HUES48 (cell line): Measurements from ENCODE around the gene HOXA1.

Source experiments
- H3K27ac ChIP-seq: one replicate; pipeline ENCODE4 v1.7.0; 2013; ENCODE audit warnings: low read depth, low read length, inconsistent platforms
- H3K27me3 ChIP-seq: 2 replicates; pipeline ENCODE4 v1.6.1; 2013; ENCODE audit warnings: mild to moderate bottlenecking, low read length; ENCODE audit not compliant: control insufficient read depth, insufficient read depth
- H3K36me3 ChIP-seq: 2 replicates; pipeline ENCODE4 v1.6.1; 2013; ENCODE audit warnings: low read length; ENCODE audit not compliant: control insufficient read depth, insufficient read depth
- H3K4me1 ChIP-seq: 2 replicates; pipeline ENCODE4 v1.6.1; 2013; ENCODE audit warnings: mild to moderate bottlenecking, low read length; ENCODE audit not compliant: control insufficient read depth, insufficient read depth
- H3K4me3 ChIP-seq: 2 replicates; pipeline ENCODE4 v1.5.1; 2013; ENCODE audit warnings: mild to moderate bottlenecking, low read depth, low read length
- H3K9ac ChIP-seq: 2 replicates; pipeline ENCODE4 v1.6.1; 2013; ENCODE audit warnings: mild to moderate bottlenecking, low read depth, low read length, moderate library complexity
- H3K9me3 ChIP-seq: 2 replicates; pipeline ENCODE4 v1.6.1; 2013; ENCODE audit warnings: low read length; ENCODE audit not compliant: control insufficient read depth, insufficient read depth

HOXA1 gene

DNA sequence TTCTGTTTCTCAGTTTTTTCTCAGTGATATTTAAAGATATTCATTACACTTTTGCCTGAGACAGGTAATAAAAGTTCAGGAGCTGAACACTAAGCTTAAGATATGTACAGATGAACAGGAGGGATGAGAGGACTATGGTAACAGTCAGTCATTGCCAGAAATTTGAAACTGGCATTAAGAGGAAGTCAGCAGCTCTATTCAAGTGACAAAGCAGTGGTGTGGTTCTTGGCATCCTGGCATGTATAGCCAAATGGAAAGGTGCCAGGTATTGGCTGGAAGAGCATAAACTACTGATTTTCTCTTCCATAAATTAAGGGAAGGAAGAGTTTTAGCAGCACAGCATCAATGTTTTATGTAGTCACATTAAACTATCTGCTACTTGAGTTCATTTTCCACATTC lies 22.7 kb downstream of the HOXA1 start:
- no peak overlapping the region for H3K27ac ChIP-seq
- H3K4me1 ChIP-seq: no peaks in the 10 kb centered on the region
- H3K9me3 ChIP-seq: no peaks in the 10 kb centered on the region
- H3K4me3 ChIP-seq: no peak overlapping the region
- no peaks in the 10 kb centered on the region for H3K27me3 ChIP-seq
- H3K36me3 ChIP-seq: no peaks in the 10 kb centered on the region
- H3K9ac ChIP-seq: no peak overlapping the region

DNA sequence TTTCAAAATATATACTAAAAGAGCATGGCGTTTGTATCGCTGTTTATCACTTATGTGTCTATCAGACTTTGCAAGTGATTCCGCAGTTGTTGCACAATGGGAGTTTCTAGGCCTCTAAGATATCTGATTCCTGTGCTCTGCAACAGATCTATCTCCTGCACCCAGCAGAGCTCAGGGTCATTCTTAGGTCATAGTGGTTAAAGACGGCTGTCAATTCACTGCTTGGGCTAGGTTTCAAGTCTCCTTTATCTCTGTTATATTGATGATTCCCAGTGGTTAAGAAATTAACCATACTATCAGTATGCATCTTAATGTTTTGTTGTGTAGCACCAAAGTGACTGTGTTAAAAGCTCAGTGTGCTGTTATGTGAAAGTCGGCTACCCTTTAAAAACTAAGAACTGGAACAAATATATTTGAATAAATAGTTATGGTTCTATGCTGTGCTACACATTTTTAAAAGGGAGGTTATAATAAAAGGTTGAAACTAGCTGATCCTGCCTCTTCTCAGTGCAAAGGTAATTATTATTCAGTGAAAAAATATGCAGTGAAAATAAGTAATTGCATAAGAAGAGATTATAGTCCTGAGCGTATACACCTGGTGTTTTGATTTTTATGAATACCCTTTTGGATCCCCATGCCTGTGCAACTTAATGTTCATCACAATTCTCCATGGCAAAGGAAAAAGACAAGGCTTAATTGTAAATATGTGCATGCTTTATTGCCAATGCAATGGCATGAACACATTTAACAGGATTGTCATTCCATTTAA lies 24.0 kb downstream of the HOXA1 start:
- H3K4me3 ChIP-seq: no peak overlapping the region

DNA sequence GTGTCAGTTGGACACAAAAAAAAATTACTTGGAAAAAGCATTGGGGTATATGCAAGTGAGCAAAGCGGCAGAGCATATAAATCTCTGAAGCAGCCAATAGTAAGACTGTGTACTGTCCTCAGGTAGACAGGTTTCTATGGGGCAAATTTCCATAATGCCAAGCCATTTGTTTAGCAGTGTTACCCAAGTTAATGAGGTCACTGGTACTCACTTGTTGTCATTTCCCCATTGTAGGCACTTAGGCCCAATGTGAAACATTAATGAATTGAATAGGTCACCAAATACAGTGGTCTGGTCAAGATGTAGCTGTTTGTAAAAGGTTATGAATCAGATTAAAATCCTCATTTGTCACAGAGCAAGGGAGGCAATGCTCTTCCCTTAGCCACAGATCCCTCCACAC lies 27.5 kb downstream of the HOXA1 start:
- Histone ChIP-seq H3K36me3 (no peaks in the 10 kb centered on the region), H3K27me3 (no peaks in the 10 kb centered on the region), H3K9ac (no peak overlapping the region), H3K27ac (no peak overlapping the region), H3K4me3 (no peak overlapping the region), H3K4me1 (no peaks in the 10 kb centered on the region), H3K9me3 (no peaks in the 10 kb centered on the region)

More for the DNA sequence above, 24.0 kb downstream of the HOXA1 start:
- H3K36me3 ChIP-seq: no peaks in the 10 kb centered on the region
- no peak overlapping the region for H3K9ac ChIP-seq
- no peak overlapping the region for H3K27ac ChIP-seq
- H3K9me3 ChIP-seq: no peaks in the 10 kb centered on the region
- H3K4me1 ChIP-seq: no peaks in the 10 kb centered on the region
- H3K27me3 ChIP-seq: no peaks in the 10 kb centered on the region

DNA sequence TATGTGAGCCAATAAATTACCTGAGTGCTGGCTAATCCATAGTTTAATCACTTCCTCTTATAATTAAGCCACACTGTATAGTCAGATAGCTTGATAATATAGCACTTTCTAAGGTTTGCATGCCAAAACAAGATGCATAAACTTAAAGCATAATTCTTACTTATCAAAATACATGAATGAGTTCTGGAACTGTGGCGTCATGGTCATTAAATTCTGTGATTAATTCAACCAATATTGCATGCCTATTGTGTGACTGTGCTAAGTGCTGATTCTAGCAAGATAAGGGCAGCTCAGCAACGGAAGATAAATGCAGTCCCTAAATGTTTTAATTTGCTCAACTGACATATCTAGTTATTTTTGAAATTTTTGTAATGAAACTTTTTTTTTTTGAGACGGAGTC lies 29.7 kb downstream of the HOXA1 start:
- no peak overlapping the region for H3K9ac ChIP-seq
- no peaks in the 10 kb centered on the region for H3K4me1 ChIP-seq
- no peak overlapping the region for H3K27ac ChIP-seq
- no peak overlapping the region for H3K4me3 ChIP-seq
- H3K27me3 ChIP-seq: no peaks in the 10 kb centered on the region
- H3K36me3 ChIP-seq: no peaks in the 10 kb centered on the region
- H3K9me3 ChIP-seq: no peaks in the 10 kb centered on the region

- Histone ChIP-seq H3K4me3 (no peak overlapping the region), H3K4me1 (no peaks in the 10 kb centered on the region), H3K27ac (no peak overlapping the region), H3K36me3 (no peaks in the 10 kb centered on the region), H3K9ac (no peak overlapping the region), H3K27me3 (no peaks in the 10 kb centered on the region), H3K9me3 (no peaks in the 10 kb centered on the region)
Observed at GRCh38 chr7:27065709-27066108, 30.1 kb downstream of the HOXA1 start.

DNA sequence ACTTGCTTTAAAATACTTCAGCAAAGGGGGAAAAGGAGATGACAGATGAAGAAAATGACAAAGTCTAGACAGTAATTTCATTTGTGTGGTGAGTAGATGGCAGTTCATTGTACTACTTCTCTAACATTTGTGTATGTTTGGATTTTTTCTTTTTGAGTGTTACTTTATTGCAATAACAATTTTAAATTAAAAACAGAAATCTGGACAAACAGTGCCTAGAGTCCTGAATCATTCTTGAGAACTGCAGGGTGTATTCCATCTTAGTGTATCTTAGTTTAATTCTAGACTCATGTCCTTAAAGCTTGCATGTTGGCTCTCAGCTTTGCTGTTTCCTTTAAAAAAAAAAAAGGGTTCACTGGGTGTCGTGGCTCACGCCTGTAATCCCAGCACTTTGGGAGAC lies 31.1 kb downstream of the HOXA1 start:
- H3K4me3 ChIP-seq: no peak overlapping the region
- no peaks in the 10 kb centered on the region for H3K27me3 ChIP-seq
- no peaks in the 10 kb centered on the region for H3K36me3 ChIP-seq
- no peak overlapping the region for H3K9ac ChIP-seq
- H3K27ac ChIP-seq: no peak overlapping the region
- H3K9me3 ChIP-seq: no peaks in the 10 kb centered on the region
- H3K4me1 ChIP-seq: no peaks in the 10 kb centered on the region

GRCh38 chr7:27064159-27064558 lies 31.6 kb downstream of the HOXA1 start:
- no peak overlapping the region for H3K9ac ChIP-seq
- no peaks in the 10 kb centered on the region for H3K4me1 ChIP-seq
- no peak overlapping the region for H3K27ac ChIP-seq
- H3K4me3 ChIP-seq: no peak overlapping the region
- no peaks in the 10 kb centered on the region for H3K9me3 ChIP-seq
- no peaks in the 10 kb centered on the region for H3K36me3 ChIP-seq
- no peaks in the 10 kb centered on the region for H3K27me3 ChIP-seq

- H3K27ac ChIP-seq: no peak overlapping the region
- no peak overlapping the region for H3K4me3 ChIP-seq
- no peak overlapping the region for H3K9ac ChIP-seq
- H3K36me3 ChIP-seq: no peaks in the 10 kb centered on the region
- no peaks in the 10 kb centered on the region for H3K27me3 ChIP-seq
- no peaks in the 10 kb centered on the region for H3K4me1 ChIP-seq
- H3K9me3 ChIP-seq: no peaks in the 10 kb centered on the region
Observed at GRCh38 chr7:27062946-27063345, 32.9 kb downstream of the HOXA1 start.

DNA sequence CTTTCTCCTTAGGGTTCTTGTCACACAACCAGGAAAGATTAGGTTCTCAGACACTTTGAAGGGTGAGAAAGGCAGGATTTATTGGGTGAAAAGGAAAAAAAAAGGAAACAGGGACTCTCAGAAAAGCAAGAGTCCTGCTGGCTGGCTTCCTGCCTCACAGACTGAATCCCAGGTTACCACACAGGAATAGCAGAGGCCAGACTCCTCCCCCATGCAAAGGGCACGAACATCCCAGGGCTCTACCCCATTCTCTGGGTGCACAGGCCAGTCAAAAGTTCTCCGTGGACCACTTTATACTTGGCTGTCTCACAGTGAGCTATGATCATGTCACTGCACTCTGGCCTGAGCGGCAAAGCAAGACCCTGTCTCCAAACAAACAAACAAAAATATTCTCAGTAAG lies 42.6 kb downstream of the HOXA1 start:
- no peak overlapping the region for H3K9ac ChIP-seq
- no peak overlapping the region for H3K4me3 ChIP-seq
- H3K9me3 ChIP-seq: no peaks in the 10 kb centered on the region
- H3K27ac ChIP-seq: no peak overlapping the region
- H3K4me1 ChIP-seq: peaks cover 5% of the 10 kb centered on the region
- H3K36me3 ChIP-seq: no peaks in the 10 kb centered on the region
- H3K27me3 ChIP-seq: no peaks in the 10 kb centered on the region

DNA sequence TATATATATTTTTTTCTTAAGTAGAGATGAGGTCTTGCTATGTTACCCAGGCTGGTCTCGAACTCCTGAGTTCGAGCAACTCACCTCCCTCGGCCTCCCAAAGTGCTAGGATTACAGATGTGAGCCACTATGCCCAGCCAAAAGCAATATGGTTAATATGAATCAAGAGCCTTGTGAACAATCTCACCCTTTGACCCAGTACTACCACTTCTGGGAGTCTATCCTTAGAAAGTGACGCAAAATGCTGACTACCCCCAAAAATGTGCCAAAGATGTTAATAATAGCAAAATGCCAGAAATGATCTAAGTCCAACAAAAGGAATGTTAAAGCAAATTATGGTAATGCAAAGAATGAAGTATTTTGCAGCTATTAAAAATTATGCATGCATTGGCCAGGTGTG lies 44.3 kb downstream of the HOXA1 start:
- no peaks in the 10 kb centered on the region for H3K36me3 ChIP-seq
- peaks cover 5% of the 10 kb centered on the region for H3K4me1 ChIP-seq
- no peaks in the 10 kb centered on the region for H3K9me3 ChIP-seq
- H3K27ac ChIP-seq: no peak overlapping the region
- H3K4me3 ChIP-seq: no peak overlapping the region
- H3K9ac ChIP-seq: no peak overlapping the region
- H3K27me3 ChIP-seq: no peaks in the 10 kb centered on the region

DNA sequence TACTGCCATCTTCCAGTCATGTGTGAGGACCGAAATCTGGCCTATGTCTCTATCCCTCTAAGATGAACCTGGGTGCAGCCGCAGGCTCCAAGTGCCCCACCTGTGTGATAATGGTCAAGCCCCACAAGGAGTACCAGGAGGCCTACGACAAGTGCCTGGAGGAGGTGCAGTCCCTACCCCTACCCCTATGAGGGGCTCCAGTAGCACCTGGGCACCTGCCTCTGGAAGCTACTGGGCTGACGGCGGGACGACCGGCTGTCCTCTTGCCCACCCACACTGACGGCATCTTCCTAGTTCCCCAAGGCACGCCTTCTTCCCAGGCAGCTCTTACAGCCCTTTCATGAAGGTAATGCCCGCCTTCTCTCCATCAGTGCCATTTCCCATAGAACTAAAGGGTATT lies 47.4 kb downstream of the HOXA1 start:
- no peaks in the 10 kb centered on the region for H3K27me3 ChIP-seq
- no peak overlapping the region for H3K27ac ChIP-seq
- H3K9me3 ChIP-seq: no peaks in the 10 kb centered on the region
- H3K36me3 ChIP-seq: no peaks in the 10 kb centered on the region
- H3K4me3 ChIP-seq: no peak overlapping the region
- H3K9ac ChIP-seq: no peak overlapping the region
- H3K4me1 ChIP-seq: peaks cover 5% of the 10 kb centered on the region
